ENCODE measurements around the gene PAPOLB.
A peak's percentile ranks its signal among the peaks of the same experiment; 100 is the strongest.
"Not testable (repeated sequence)": the region's sequence is repeated elsewhere in the genome, so short reads cannot be mapped to it uniquely, and the experiment has no call there.

The PAPOLB gene

DNA sequence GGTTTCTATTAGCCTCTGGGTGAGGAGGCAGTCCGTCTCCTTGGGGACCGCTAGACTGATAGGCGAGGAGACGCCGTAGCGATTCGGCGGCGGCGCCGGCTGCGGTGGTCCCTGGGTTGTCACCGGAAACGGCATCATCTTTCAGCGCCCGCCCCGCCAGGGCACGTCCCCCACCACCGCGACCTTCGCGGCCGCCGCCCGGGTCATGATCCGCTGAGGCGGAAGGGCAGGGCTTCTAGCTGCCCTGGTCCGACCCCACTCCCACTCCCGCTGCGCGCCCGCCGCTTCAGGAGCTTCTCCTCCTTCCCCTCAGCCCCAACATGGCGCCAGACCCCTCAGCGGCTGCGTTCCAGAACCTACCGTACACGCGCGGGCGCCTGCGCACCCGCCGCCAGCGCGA lies at the start of gene PAPOLB:
PAPOLB (minus strand) TSS at position 358 of the 400 bp plus-strand sequence; CDS start at position 138, 220 bp downstream.
- no peak for DNase-seq (ENCODE audit: low spot score)

DNA sequence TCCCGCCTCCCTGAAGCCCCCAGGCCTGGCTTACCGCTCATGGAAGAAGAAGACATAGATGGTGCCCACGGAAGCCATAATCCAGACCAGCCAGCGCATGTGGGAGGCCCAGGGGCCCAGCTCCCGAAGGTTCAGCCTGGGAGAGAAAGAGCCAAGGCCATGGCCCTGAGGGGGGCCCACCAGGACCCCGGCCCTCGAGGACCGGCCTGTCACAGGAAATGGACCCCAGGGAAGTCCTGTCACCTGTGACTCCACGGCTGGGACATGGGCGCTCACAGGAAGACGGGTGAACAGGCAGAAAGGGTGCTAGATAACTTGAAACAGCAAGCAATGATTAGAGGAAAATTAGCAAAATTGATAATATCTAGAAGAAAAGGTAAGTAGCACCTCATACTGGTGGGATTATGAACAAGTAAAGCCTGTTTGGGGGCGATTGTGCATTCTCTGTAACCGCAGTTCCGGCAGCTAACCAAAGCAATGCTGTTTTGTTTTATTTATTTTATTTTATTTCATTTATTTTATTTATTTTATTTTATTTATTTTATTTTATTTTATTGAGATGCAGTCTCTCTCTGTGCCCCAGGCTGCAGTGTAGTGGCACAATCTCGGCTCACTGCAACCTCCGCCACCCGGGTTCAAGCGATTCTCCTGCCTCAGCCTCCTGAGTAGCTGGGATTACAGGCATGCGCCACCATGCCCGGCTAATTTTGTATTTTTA lies 49.4 kb upstream of the PAPOLB start:
- no peak for DNase-seq (ENCODE audit: low spot score)

DNA sequence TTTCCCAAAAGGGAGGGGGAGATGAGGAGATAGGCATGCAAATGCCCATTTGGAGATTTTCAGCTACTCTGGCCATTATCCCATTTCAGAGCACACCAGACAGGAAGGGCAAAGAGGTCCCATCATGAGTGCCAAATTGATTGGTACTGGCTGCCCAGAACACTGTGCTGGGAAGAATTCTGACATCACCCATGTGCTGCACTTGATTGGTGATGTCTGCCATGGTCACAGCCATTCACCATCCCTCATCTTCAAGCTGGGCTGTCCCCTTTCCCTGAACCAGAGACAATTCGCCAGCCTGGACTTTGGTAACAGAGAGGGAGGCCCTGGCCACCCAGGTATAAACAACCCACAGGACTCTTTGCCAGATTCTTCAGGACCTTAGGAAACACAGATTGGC lies 44.9 kb upstream of the PAPOLB start:
- DNase-seq (ENCODE audit: low spot score): no peak

DNA sequence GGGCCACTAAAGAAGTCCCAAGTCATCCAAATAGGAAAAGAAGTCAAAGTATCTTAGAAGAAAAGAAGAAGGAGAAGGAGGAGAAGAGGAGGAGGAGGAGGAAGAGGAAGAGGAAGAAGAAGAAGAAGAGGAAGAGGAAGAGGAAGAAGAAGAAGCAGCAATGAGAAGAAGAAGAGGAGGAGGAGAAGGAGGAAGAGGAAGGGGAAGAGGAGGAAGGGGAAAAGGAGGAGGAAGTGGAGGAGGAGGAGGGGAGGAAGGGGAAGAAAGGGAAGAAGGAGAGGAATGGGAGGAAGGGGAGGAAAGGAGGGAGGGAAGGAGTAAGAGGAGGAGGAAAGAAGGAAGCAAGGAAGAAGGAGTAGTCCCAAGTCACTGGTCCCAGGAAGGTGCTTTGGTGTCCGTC lies 43.3 kb upstream of the PAPOLB start:
- no peak for DNase-seq (ENCODE audit: low spot score)

DNA sequence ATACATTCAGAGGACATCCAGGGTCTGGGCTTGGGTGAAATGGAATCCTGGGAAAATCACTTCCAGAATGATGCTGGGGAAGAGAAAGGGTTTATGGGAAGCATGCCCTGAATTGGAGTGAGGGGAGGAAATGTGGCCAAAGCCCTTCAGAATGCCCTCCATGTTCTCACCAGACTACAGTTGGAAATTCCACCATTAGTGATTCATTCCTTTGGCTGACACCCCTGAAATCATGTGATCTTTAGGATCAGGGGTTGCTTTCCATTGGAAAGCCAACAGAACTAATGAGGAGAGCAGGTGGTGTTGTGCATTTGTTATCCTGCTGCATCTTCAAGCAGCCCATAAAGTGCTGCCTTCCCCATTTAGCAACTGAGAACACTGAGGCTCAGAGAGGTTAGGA lies 42.5 kb upstream of the PAPOLB start:
- DNase-seq (ENCODE audit: low spot score): no peak

DNA sequence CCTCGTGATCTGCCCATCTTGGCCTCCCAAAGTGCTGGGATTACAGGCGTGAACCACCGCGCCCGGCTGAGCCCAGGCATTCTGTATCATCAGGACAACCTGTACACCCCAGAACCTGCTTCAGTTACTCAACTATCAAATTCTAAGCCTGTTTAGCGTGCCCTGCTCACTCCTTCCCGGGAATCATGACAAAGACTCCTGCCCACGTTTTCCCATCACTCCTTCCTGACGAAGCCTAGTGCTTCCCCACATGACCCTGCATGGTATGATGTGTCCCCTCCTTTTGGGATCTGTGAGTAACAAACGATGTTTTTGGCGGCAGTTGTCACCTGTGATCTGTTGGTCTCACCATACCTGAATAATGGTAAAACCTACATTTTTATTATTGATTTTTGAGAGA lies 33.9 kb upstream of the PAPOLB start:
- DNase-seq (ENCODE audit: low spot score): no peak

DNA sequence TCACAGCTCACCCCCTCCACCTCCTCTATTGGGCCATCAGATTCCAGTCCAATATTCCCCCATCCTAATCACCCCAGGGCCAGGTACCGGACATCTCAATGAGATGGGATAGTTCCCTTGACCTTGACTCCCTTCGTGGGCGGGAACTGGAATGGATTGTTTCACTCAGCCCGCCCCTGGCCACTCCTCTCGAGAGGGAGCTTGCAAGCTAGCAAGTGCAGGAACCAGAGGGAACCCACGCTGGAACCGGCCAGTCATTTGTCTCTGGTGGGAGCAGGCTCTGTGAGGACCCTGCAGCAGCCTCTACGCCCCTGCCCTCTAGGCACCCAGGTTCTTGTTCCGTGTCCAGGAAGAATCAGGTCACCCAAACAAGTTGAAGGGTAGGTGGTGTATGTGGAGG lies 32.7 kb upstream of the PAPOLB start:
- DNase-seq (ENCODE audit: low spot score): no peak

DNA sequence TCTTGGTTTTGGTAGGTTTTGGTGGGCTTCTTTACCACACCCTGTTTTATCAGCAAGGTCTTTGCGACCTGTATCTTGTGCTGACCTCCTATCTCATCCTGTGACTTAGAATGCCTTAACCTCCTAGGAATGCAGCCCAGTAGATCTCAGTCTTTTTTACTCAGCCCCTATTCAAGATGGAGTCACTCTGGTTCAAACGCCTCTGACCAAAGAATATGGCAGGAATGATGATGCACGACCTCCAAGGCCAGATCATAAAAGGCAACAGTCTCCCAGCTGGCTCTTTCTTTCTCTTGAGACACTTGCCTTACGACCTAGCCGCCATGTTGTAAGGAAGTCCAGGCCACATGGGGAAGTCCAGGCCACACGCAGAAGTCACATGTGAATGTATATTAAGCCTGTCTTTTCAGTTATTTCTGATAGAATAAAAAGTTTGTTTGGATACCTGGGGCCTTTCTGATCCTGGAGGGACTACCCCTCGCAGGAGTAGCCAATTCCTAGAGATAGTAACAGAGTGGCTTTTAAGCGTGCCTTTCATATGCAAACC lies 32.2 kb upstream of the PAPOLB start:
- no peak for DNase-seq (ENCODE audit: low spot score)

DNA sequence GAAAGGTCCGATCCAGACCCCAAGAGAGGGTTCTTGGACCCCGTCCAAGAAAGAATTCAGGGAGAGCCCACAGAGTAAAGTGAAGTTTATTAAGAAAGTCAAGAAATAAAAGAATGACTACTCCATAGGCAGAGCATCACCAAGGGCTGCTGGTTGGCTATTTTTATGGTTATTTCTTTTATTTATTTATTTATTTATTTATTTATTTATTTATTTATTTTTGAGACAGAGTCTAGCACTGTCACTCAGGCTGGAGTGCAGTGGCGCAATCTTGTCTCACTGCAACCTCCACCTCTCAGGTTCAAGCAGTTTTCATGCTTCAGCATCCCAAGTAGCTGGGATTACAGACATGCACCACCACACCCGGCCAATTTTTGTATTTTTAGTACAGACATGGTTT lies 31.4 kb upstream of the PAPOLB start:
- DNase-seq (ENCODE audit: low spot score): not testable (repeated sequence)

DNA sequence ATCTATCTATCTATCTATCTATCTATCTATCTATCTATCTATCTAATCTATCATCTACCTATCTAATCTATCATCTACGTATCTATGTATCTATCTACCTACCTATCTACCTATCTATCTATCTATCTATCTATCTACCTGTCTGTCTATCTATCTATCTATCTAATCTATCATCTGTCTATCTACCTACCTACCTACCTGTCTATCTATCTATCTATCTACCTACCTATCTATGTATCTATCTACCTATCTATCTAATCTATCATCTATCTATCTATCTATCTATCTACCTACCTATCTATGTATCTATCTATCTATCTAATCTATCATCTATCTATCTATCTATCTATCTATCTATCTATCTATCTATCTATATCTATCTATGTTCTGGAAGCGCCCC lies 29.7 kb upstream of the PAPOLB start:
- DNase-seq (ENCODE audit: low spot score): not testable (repeated sequence)

DNA sequence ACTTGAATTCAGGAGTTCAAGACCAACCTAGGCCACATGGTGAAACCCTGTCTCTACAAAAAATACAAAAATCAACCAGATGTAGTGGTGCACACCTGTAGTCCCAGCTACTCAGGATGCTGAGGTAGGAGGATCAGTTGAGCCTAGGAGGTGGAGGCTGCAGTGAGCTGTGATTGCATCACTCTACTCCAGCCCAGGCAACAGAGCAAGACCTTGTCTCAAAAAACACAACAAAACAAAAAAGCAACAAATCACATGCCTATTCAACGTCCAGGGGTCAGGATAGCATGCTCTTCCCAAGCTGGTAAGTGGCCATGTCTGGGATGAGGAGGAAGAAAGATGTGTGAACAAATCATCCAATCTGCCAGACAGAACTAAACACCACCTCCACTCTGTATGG lies 27.9 kb upstream of the PAPOLB start:
- no peak for DNase-seq (ENCODE audit: low spot score)

DNA sequence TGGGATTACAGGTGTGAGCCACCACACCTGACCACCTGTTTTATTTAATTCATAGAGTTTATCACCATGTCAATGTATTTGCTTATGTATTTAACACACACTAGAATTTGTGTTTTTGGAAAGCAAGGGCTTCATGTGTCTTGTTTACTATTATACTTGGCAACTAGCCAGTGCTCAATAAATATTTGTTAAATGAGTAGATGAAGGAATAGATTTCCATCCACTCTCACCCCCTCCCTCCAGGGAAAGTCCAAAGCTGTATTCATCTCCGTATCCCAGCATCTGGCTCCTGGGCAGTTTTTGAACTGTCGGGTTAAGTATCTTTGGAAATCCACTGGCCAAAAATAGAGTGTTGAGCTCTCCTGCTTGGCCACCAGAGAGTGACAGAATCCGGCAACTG lies 26.3 kb upstream of the PAPOLB start:
- DNase-seq (ENCODE audit: low spot score): no peak

DNA sequence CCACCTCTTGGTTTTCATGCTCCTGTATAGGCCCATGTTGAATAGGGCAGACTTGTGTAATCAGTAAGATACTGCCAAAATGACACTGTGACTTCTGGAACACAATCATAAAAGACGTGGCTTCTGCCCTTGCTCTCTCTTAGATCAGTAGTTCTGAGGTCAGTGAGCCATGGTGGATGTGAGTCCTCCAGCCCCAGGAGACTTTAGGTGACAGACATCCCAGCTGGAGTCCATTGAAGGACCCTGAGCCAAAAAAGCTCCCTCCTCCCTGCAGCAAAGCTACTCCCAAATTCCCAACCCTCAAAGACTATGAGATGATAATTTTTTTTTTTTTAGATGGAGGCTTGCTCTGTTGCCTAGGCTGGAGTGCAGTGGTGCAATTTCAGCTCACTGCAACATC lies 24.8 kb upstream of the PAPOLB start:
- DNase-seq (ENCODE audit: low spot score): no peak

DNA sequence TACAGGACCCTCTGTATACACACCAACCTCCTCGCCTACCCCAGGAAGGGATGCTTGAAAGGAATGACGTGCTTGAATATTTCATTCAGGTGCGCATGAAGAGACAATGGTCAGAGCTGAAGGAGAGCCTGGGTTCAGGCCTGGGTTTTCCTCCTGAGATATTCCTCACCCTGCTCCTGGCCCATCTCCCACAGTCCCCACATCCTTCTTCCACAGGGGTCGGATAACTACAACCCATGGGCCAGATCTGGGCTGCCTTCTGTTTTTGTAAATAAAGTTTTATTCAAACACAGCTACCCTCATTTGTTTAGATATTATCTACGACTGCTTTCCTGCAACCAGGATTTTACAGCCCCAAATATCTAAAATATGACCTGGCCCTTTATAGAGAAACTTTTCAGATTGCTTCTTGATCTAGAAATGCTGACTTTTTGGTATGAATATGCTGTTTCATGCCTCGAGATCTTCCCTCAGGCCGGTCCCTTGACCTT lies 23.5 kb upstream of the PAPOLB start:
- DNase-seq (ENCODE audit: low spot score): no peak

DNA sequence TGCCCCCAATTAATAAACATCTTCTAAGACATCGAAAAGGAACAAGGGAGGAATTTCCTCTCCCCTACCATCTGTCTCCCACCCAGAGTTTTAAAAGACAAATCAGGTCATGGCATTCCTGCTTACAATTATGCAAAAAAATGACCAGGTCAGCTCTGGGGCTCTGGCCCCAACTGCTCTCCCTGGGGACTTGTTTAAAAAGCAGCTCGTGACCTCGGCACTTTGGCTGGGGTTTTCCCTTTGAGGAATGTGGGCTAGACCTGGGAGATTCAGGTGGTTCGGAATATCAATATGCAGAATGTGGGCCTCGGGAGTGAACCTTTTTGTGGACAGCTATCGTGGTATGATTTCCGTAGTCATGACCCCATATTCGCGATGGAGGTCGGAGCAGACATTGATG lies 22.3 kb upstream of the PAPOLB start:
- peak; percentile 11 for DNase-seq (ENCODE audit: low spot score)

DNA sequence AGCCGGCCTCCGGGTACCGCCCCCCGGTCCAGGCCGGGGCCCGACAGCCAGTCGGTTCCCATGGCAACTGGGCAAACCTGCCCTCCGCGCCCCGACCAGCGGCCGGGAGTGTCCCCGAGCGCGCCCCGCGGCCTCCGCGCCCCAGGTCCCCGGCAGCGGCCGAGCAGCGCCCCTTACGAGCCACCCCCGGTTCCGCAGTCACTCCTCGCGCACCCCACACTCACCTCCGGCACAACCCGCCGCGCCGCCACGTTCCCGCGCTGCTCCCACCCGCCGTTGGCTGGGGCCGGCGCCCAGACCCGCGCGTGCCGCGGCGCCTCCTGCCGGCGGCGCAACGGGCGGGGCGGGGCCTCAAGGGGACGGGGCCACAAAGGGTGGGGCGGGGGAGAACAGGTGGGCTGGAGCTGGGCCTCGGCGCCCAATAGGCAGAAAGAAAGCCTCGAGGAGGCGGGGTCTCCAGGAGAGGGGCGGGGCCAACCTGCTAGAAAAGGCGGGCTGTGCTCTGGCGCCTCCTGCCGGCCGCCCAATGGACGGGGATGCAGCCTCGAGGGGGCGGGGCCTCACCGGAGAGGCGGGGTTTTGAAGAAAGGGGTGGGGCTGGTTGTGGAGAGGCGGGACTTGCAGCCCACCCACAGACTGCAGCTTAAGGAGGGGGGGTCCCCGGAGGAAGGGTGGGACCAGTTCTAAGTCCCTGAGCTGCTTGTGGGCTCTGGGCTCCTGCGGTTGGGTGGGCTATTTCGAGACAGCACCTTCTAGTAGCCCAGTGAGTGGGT lies 21.7 kb upstream of the PAPOLB start, which contains the start of gene RADIL:
RADIL (minus strand) TSS at position 345 of the 773 bp plus-strand sequence. CDS start 5,577 bp downstream, outside the sequence.
- peak; percentile 92 for DNase-seq (ENCODE audit: low spot score)

DNA sequence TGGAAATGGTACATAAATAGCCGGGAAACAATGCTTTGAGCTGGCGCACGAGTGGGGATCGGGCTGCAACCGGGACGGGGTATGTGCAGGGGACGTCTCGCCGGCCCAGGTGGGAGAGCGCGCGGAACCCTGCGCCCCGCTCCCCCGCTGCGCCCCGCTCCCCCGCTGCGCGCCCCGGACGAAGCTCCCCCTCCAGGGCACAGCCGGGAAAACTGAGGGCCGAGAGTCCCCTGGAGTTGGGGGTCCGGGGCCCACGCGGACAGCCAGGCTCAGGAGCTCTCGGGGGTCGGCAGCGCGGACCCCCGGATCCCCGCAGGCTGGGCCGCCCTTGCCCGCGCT lies 21.2 kb upstream of the PAPOLB start:
- DNase-seq (ENCODE audit: low spot score): no peak

DNA sequence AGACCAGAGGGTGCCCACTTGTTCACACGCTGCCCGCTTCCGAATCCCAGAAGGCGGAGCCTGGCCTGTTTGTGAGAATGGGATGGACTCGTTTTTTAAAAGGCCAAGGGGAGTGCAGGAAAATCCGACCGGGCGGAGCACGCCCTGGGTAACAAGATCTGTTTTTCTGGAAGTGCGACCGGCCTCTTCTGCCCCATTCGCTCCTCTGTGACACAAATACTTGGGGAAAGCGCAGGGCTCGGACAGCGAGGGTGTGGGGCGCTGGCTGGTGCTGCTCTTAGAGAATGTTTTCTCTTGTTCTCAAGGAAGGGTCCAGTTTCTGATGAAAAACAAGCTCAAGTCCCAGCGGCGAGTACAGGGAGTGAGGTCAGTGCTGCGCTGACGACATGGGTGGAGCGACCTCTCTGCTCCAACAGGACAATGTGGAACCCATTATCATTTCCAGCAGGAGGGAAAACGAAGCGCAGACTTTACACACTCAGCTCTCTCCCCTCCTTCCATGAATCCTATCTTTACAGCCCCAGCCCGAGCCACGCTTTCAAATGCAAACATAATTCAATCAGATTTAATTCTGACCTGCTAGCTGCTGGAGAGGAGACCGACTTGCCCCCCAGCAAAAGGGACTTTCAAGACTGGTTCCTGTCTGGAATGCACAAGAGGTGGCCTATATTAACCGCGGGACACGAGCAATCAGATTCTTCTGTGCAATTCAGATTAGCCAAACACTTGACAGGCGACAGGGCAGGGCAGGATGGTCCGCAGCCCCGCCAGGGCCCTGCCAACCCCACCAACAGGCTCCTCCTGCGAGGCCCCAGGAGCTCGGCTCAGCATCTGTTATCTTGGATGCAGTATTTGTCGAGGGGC lies 20.6 kb upstream of the PAPOLB start:
- peak; percentile 43 for DNase-seq (ENCODE audit: low spot score)

DNA sequence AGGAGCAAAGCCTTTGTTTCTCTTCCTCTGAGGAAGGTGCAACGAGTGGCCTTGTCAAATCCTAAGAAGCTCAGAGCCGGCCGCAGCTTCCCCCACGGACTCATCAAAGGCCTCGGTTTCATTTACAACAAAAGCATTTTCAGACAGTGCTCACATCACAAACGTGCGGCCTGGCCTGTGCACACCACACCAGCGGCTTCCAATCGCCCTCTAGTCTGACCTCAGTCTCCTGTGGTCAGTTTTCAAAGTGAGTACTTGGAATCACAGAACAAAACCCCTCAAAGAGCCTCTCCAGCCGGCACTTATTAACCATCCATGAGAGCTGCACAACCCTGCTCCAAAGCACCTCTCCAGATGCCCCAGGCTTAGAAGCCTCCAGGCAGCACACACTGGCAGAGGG lies 18.4 kb upstream of the PAPOLB start:
- DNase-seq (ENCODE audit: low spot score): no peak

DNA sequence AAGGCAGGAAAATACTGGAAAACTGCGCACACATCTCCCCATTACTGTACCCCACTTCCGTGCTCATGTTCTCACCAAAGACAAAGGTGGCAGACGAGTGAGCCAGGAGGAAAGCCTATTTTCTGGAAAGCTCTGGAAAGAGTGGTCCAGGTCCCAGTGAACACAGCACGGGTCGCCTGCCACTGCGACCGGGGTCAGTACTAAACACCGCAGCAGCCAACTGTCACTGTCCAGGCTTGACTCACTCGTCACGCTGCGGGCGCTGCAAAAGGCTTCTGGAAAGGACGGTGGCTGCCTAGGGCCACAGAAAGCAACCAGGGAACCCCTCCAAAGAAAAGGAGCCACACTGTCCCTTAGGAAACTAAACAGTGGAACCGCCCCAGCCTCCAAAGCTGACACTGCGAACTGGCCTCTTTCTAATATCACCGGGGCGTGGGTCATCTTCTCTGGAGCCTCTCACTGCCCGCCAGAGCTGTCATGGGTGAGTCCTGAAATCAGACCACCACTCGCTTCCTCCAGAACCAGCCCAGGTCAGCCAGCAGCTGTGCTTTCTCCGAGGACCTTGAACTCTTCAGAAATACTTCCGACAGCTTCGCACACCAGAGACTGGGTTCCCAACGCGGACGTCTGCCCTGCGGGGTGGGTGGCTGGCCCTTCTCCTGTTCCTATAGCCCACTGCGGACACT lies 17.7 kb upstream of the PAPOLB start:
- no peak for DNase-seq (ENCODE audit: low spot score)

Measured in pons (tissue), 1 donor.